ENCODE data around the gene CSRP1. TPM values are rescaled to one million over a fixed set of nuclear protein-coding genes. Genes with fewer than 3 reads are reported as not detected.
A peak's percentile ranks its signal among the peaks of the same experiment; 100 is the strongest.
"Not testable (repeated sequence)": the region's sequence is repeated elsewhere in the genome, so short reads cannot be mapped to it uniquely, and the experiment has no call there.

Gene CSRP1
- total and polyA plus RNA-seq, 3 experiments from 2014 or later, result 65.0 to 67.6 (median 66.9) TPM

DNA sequence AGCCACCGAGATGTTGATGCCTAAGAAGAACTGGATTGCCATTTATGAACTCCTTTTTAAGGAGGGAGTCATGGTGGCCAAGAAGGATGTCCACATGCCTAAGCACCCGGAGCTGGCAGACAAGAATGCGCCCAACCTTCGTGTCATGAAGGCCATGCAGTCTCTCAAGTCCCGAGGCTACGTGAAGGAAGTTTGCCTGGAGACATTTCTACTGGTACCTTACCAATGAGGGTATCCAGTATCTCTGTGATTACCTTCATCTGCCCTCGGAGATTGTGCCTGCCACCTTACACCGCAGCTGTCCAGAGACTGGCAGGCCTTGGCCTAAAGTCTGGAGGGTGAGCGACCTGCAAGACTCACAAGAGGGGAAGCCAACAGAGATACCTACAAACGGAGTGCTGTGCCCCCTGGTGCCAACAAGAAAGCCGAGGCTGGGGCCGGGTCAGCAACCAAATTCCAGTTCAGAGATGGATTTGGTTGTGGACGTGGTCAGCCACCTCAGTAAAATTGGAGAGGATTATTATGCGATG lies 13.2 kb upstream of the CSRP1 start:
- H3K27ac Mint-ChIP-seq; H3K4me1 ChIP-seq (ENCODE audit: insufficient read depth, low read length); H3K4me1 Mint-ChIP-seq; H3K27ac ChIP-seq (ENCODE audit: low read depth, low read length); POLR2A ChIA-PET; H3K4me3 Mint-ChIP-seq; H3K9me3 ChIP-seq (ENCODE audit: low read length); DNase-seq; H3K27me3 Mint-ChIP-seq; H3K4me3 ChIP-seq (ENCODE audit: low read length); H3K9me3 Mint-ChIP-seq; H3K36me3 ChIP-seq (ENCODE audit: insufficient read depth, low read length); H3K27me3 ChIP-seq (ENCODE audit: insufficient read depth, low read length, poor library complexity, severe bottlenecking): not testable (repeated sequence)
- CTCF ChIA-PET, result interaction anchor here (1.7 kb wide), 1 partner anchor 7 kb away, joined by 7 read pairs; no protein-coding TSS in a partner anchor
- peaks cover 9 to 26% (median 25%) of the 10 kb centered on the region in 3 donors for H3K36me3 Mint-ChIP-seq

DNA sequence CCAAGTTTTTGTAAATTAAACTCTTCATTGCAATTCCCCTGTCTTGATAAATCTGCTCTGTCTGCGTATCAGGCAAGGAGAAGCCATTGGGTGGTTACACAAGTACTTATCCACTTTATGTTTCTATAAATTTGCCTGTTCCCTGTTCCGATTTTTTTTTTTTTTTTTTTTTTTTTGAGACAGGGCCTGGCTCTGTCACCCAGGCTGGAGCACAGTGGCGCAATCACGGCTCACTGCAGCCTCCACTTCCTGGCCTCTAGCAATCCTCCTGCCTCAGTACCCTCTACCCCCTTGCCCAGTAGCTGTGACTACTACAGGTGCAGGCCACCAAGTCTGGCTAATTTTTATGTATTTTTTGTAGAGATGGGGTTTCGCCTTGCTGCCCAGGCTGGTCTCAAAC lies 11.1 kb upstream of the CSRP1 start:
- Histone ChIP-seq H3K36me3 (ENCODE audit: insufficient read depth, low read length) (no peaks in the 10 kb centered on the region), H3K27ac (ENCODE audit: low read depth, low read length) (no peak overlapping the region), H3K4me1 (ENCODE audit: insufficient read depth, low read length) (no peaks in the 10 kb centered on the region), H3K4me3 (ENCODE audit: low read length) (no peak overlapping the region), H3K9me3 (ENCODE audit: low read length) (no peaks in the 10 kb centered on the region), H3K27me3 (ENCODE audit: insufficient read depth, low read length, poor library complexity, severe bottlenecking) (no peaks in the 10 kb centered on the region)
- ChIA-PET CTCF (interaction anchor here (19.3 kb wide), 1 partner anchor 36 kb away, joined by 406 read pairs; no protein-coding TSS in a partner anchor), POLR2A (no interaction called here)
- peaks cover 0 to 2% (median 0%) of the 10 kb centered on the region in 5 donors for H3K9me3 Mint-ChIP-seq
- no peak overlapping the region for H3K27ac Mint-ChIP-seq
- H3K36me3 Mint-ChIP-seq, result peaks cover 11 to 23% (median 15%) of the 10 kb centered on the region in 3 donors
- no peak for DNase-seq
- peaks cover 0 to 1% of the 10 kb centered on the region in 2 donors for H3K27me3 Mint-ChIP-seq
- H3K4me1 Mint-ChIP-seq, result peaks cover 0 to 1% (median under 1%) of the 10 kb centered on the region in 3 donors
- H3K4me3 Mint-ChIP-seq, result no peak overlapping the region

DNA sequence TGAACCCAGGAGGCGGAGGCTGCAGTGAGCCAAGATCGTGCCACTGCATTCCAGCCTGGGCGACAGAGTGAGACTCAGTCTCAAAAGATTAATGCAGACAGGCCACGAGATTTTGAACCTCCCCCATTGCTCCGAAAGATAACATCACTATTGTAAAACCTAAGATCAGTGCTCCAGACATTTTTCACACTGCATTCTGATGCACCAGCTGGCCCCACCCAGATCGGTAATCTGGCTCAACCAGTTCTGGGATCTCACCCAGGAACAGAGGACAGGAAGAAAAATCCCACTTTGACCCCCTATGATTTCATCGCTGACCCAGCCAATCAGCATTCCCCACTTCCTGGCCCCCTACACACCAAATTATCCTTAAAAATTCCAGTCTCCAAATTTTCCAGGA lies 10.7 kb upstream of the CSRP1 start:
- no peaks in the 10 kb centered on the region for H3K27me3 ChIP-seq (ENCODE audit: insufficient read depth, low read length, poor library complexity, severe bottlenecking)
- H3K4me3 ChIP-seq (ENCODE audit: low read length), result no peak overlapping the region
- H3K4me1 Mint-ChIP-seq, result peaks cover 0 to 4% (median 2%) of the 10 kb centered on the region in 3 donors
- CTCF ChIA-PET, result interaction anchor here (19.3 kb wide), 1 partner anchor 35 kb away, joined by 406 read pairs; no protein-coding TSS in a partner anchor
- peaks cover 0 to 2% (median 0%) of the 10 kb centered on the region in 5 donors for H3K9me3 Mint-ChIP-seq
- H3K27me3 Mint-ChIP-seq, result peaks cover 0 to 1% of the 10 kb centered on the region in 2 donors
- H3K27ac Mint-ChIP-seq, result no peak overlapping the region
- no peak for DNase-seq
- no peak overlapping the region for H3K27ac ChIP-seq (ENCODE audit: low read depth, low read length)
- POLR2A ChIA-PET, result no interaction called here
- peaks cover 11 to 23% (median 14%) of the 10 kb centered on the region in 3 donors for H3K36me3 Mint-ChIP-seq
- no peaks in the 10 kb centered on the region for H3K4me1 ChIP-seq (ENCODE audit: insufficient read depth, low read length)
- H3K4me3 Mint-ChIP-seq, result no peak overlapping the region
- no peaks in the 10 kb centered on the region for H3K36me3 ChIP-seq (ENCODE audit: insufficient read depth, low read length)
- no peaks in the 10 kb centered on the region for H3K9me3 ChIP-seq (ENCODE audit: low read length)

DNA sequence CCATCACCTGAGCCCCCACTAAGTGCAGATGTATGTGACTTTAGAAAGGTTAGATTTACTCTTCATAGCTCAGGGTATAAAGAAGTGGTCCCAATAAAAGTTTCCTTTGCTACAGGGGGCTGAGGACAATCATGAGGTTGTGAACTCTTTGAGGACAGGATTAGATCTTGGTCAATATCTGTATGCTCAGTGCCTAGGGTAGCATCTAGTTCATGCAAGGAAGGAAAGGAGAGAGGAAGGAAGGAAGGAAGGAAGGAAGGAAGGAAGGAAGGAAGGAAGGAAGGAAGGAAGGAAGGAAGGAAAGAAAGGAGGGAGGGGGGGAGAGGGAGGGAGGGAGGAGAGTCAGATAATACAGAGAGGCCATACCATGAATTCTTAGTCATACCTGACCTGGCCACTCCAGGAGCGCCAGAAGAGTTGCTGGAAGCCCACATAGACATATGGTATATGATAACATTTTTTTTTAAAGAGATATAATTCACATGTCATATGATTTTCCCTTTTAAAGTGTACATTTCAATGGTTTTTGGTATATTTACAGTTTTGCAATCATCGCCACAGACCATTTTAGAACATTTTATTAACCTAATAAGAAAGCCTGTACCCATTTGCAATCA lies 9.7 kb upstream of the CSRP1 start:
- Mint-ChIP-seq H3K27me3 (peaks cover 0 to 1% of the 10 kb centered on the region in 2 donors), H3K4me1 (peaks cover 0 to 4% (median 2%) of the 10 kb centered on the region in 3 donors), H3K9me3 (no peaks in the 10 kb centered on the region), H3K27ac (peak overlapping the region in 2 of 8 donors; percentile 30 to 71), H3K36me3 (peaks cover 5 to 16% (median 6%) of the 10 kb centered on the region in 3 donors), H3K4me3 (no peak overlapping the region)
- H3K36me3 ChIP-seq (ENCODE audit: insufficient read depth, low read length), result no peaks in the 10 kb centered on the region
- H3K27ac ChIP-seq (ENCODE audit: low read depth, low read length), result no peak overlapping the region
- H3K4me3 ChIP-seq (ENCODE audit: low read length), result no peak overlapping the region
- no peaks in the 10 kb centered on the region for H3K27me3 ChIP-seq (ENCODE audit: insufficient read depth, low read length, poor library complexity, severe bottlenecking)
- no peaks in the 10 kb centered on the region for H3K9me3 ChIP-seq (ENCODE audit: low read length)
- H3K4me1 ChIP-seq (ENCODE audit: insufficient read depth, low read length), result no peaks in the 10 kb centered on the region
- DNase-seq, result no peak
- ChIA-PET CTCF (interaction anchor here (1.2 to 19.3 kb wide), 4 partner anchors 9 to 69 kb away, joined by 3 to 406 read pairs (median 6); partner anchors contain the start of gene CSRP1), POLR2A (no interaction called here)

DNA sequence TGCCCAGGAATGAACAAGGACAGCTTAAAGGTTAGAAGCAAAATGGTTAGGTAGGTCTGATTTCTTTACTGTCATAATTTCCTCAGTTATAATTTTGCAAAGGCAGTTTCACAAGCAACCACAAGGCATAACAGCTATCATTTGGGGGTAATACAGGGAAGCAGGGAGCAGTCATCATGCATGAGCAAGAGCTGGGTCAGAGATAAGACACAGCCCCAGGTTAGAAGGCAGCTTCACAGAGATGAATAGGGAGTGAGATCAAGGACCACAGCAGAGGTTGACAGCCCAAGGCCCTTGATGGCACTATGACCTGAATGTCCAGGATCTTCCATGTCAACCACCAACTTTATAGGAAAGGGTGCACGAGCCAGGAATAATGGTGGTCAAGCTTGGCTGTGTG lies 9.0 kb upstream of the CSRP1 start:
- Histone ChIP-seq H3K27me3 (ENCODE audit: insufficient read depth, low read length, poor library complexity, severe bottlenecking) (no peaks in the 10 kb centered on the region), H3K36me3 (ENCODE audit: insufficient read depth, low read length) (no peaks in the 10 kb centered on the region), H3K4me3 (ENCODE audit: low read length) (no peak overlapping the region), H3K4me1 (ENCODE audit: insufficient read depth, low read length) (no peaks in the 10 kb centered on the region), H3K27ac (ENCODE audit: low read depth, low read length) (no peak overlapping the region), H3K9me3 (ENCODE audit: low read length) (no peaks in the 10 kb centered on the region)
- ChIA-PET CTCF (interaction anchor here (1.2 to 19.3 kb wide), 4 partner anchors 8 to 68 kb away, joined by 3 to 406 read pairs (median 6); partner anchors contain the start of gene CSRP1), POLR2A (no interaction called here)
- H3K27ac Mint-ChIP-seq, result peak overlapping the region in 1 of 8 donors; percentile 12
- peaks cover 0 to 1% of the 10 kb centered on the region in 2 donors for H3K27me3 Mint-ChIP-seq
- DNase-seq, result no peak
- peaks cover 0 to 4% (median 2%) of the 10 kb centered on the region in 3 donors for H3K4me1 Mint-ChIP-seq
- H3K4me3 Mint-ChIP-seq, result no peak overlapping the region
- peaks cover 5 to 16% (median 6%) of the 10 kb centered on the region in 3 donors for H3K36me3 Mint-ChIP-seq
- no peaks in the 10 kb centered on the region for H3K9me3 Mint-ChIP-seq

DNA sequence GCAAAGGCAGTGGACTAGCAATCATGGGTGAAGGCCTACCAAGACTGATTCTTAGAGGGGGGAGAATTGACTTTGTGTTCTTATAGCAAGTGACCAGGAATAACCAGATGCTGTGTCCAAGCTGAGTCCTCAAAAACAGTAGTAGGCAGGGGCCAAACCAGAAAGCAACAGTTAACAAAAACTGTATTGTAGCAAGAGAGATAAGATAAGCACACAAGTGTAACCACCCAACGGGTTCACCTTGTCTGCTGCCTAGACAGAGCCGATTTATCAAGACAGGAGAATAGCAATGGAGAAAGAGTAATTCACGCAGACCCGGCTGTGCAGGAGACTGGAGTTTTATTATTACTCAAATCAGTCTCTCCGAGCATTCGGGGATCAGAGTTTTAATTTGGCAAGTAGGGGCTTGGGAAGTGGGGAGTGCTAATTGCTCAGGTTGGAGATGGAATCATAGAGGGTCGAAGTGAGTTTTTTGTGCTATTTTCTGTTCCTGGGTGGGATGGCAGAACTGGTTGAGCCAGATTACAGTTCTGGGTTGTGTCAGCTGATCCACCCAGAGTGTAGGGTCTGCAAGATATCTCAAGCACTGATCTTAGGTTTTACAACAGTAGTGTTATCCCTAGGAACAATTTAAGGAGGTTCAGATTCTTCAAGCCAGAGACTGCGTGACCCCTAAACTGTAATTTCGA lies 8.3 kb upstream of the CSRP1 start:
- Mint-ChIP-seq H3K36me3 (peaks cover under 1 to 13% (median 5%) of the 10 kb centered on the region in 3 donors), H3K27me3 (peaks cover 0 to 1% of the 10 kb centered on the region in 2 donors), H3K4me3 (no peak overlapping the region), H3K4me1 (peaks cover 0 to 4% (median 2%) of the 10 kb centered on the region in 3 donors), H3K9me3 (no peaks in the 10 kb centered on the region), H3K27ac (peak overlapping the region in 1 of 8 donors; percentile 12)
- POLR2A ChIA-PET, result no interaction called here
- Histone ChIP-seq H3K27ac (ENCODE audit: low read depth, low read length) (no peak overlapping the region), H3K4me1 (ENCODE audit: insufficient read depth, low read length) (no peaks in the 10 kb centered on the region), H3K9me3 (ENCODE audit: low read length) (no peaks in the 10 kb centered on the region), H3K36me3 (ENCODE audit: insufficient read depth, low read length) (no peaks in the 10 kb centered on the region), H3K27me3 (ENCODE audit: insufficient read depth, low read length, poor library complexity, severe bottlenecking) (no peaks in the 10 kb centered on the region), H3K4me3 (ENCODE audit: low read length) (no peak overlapping the region)
- no peak for DNase-seq
- CTCF ChIA-PET, result interaction anchor here (1.2 to 19.3 kb wide), 4 partner anchors 8 to 67 kb away, joined by 3 to 406 read pairs (median 6); partner anchors contain the start of gene CSRP1

DNA sequence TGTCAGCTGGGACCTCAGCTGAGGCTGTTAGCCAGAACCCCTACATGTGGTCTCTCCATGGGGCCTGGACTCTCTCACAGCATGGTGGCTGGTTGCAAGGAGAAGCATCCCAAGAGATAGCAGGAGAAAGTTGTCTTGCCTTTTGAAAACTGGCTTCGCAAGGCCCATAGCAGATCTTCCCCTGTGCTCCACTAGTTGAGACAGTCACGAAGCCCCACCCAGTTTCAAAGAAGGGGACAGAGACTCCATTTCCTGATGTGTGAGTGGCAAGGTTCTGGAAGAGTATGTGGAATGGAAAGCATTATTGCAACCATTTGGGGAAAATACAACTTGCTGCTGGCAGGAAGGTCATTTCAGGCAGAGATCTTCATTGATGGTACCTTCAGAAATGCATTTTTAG lies 7.5 kb upstream of the CSRP1 start:
- H3K9me3 ChIP-seq (ENCODE audit: low read length), result no peaks in the 10 kb centered on the region
- Mint-ChIP-seq H3K36me3 (peaks cover 0 to 10% (median 5%) of the 10 kb centered on the region in 3 donors), H3K27me3 (peaks cover 0 to 1% of the 10 kb centered on the region in 2 donors), H3K4me1 (peaks cover 0 to 9% (median 5%) of the 10 kb centered on the region in 3 donors), H3K27ac (no peak overlapping the region), H3K4me3 (no peak overlapping the region), H3K9me3 (no peaks in the 10 kb centered on the region)
- no peak overlapping the region for H3K4me3 ChIP-seq (ENCODE audit: low read length)
- CTCF ChIA-PET, result interaction anchor here (2.1 to 19.3 kb wide), 3 partner anchors 12 to 32 kb away, joined by 18 to 406 read pairs (median 47); no protein-coding TSS in a partner anchor
- DNase-seq, result no peak
- POLR2A ChIA-PET, result no interaction called here
- H3K27ac ChIP-seq (ENCODE audit: low read depth, low read length), result no peak overlapping the region
- no peaks in the 10 kb centered on the region for H3K36me3 ChIP-seq (ENCODE audit: insufficient read depth, low read length)
- H3K4me1 ChIP-seq (ENCODE audit: insufficient read depth, low read length), result no peaks in the 10 kb centered on the region
- H3K27me3 ChIP-seq (ENCODE audit: insufficient read depth, low read length, poor library complexity, severe bottlenecking), result no peaks in the 10 kb centered on the region
